Transverse colon (tissue), 4 donors: Measurements from ENCODE around the gene PDE4C.

ENCODE experiments used
- CTCF ChIP-seq, 5 experiments: fragments of 200-600 bp in 3 of 5; fragments of 450-650 bp in 2 of 5; sonication (generic) in 3 of 5; IDR thresholded peaks; 1 replicate in 2 of 5; 2 replicates in 3 of 5; pipeline ENCODE4 v1.5.1; 2016 to 2017; ENCODE audit warnings: antibody characterized with exemption in 5 of 5, inconsistent platforms in 3 of 5, mild to moderate bottlenecking in 2 of 5, moderate library complexity in 1 of 5
- POLR2A ChIP-seq: fragments of 450-650 bp; IDR thresholded peaks from one replicate; pipeline ENCODE4 v1.6.1; 2016; ENCODE audit warnings: antibody characterized with exemption, mild to moderate bottlenecking, moderate library complexity
- POLR2AphosphoS5 ChIP-seq, 3 donors: sonication (generic); formaldehyde crosslinking; IDR thresholded peaks; one replicate each; pipeline ENCODE4 v1.6.1; 2016; ENCODE audit warnings: antibody characterized with exemption in 3 of 3

- TF ChIP-seq CTCF (IDR thresholded peaks at IDR 0.05), result peak in 2 of 5 experiments; percentile 12 to 35
- peak; percentile 79 for TF ChIP-seq POLR2A
- peak; percentile 87 to 96 (median 90) for TF ChIP-seq POLR2AphosphoS5 (IDR thresholded peaks at IDR 0.05)
These were observed 22.3 kb downstream of the PDE4C start, which contains the start of gene RAB3A for GRCh38 chr19:18203863-18204393.
